Caco-2 (cell line): ENCODE results near the gene RHPN2. TPM values are rescaled to one million over a fixed set of nuclear protein-coding genes. Genes with fewer than 3 reads are reported as not detected.
"Not testable (repeated sequence)": the region's sequence is repeated elsewhere in the genome, so short reads cannot be mapped to it uniquely, and the experiment has no call there.

ENCODE experiments used
- BruUV-seq: library from RNA; stranded (reverse); fragments of 400-500 nt; replicated peaks from 2 replicates; lab custom pipeline; 2021; lab: Mats Ljungman, UMichigan
- CTCF ChIA-PET: fragments of 300-600 bp; sonication (Branson Sonifier 250); formaldehyde crosslinking; loops from one replicate; lab custom pipeline; 2022; ENCODE audit warnings: antibody characterized with exemption; lab: Charles Lee
- POLR2A ChIA-PET: fragments of 300-600 bp; sonication (Branson Sonifier 250); formaldehyde crosslinking; loops from one replicate; lab custom pipeline; 2022; ENCODE audit warnings: antibody characterized with exemption; lab: Charles Lee
- DNase-seq, 2 experiments: peaks; one replicate each; pipeline versions ENCODE4 v3.0.0 to v3.0.0-alpha.2; 2020 to 2022
- H3K27me3 ChIP-seq: replicated peaks from 2 replicates; pipeline ENCODE4 v1.6.0; 2011; ENCODE audit warnings: low read length; ENCODE audit not compliant: control insufficient read depth, insufficient read depth
- H3K36me3 ChIP-seq: 2 replicates; pipeline ENCODE4 v1.5.1; 2011; ENCODE audit warnings: low read length; ENCODE audit not compliant: control insufficient read depth, insufficient read depth
- H3K4me1 ChIP-seq: fragments of 250-450 bp; sonication (Bioruptor Pico); 2 replicates; pipeline ENCODE4 v1.5.1; 2020; ENCODE audit warnings: mild to moderate bottlenecking
- H3K4me3 ChIP-seq: 2 replicates; pipeline ENCODE4 v1.5.1; 2011; ENCODE audit warnings: low read depth, mild to moderate bottlenecking, control low read depth, low read length
- H3K9me3 ChIP-seq: fragments of 250-450 bp; sonication (Bioruptor Pico); 2 replicates; pipeline ENCODE4 v1.5.1; 2020; ENCODE audit warnings: mild to moderate bottlenecking, moderate library complexity
- H3K27ac Mint-ChIP-seq: one replicate; pipeline ENCODE4 v1.8.0; 2022; ENCODE audit warnings: mixed read lengths; ENCODE audit not compliant: unreplicated experiment
- H3K27me3 Mint-ChIP-seq: one replicate; pipeline ENCODE4 v1.8.0; 2022; ENCODE audit warnings: mixed read lengths; ENCODE audit not compliant: insufficient read depth, unreplicated experiment
- H3K36me3 Mint-ChIP-seq: one replicate; pipeline ENCODE4 v1.8.0; 2022; ENCODE audit warnings: mild to moderate bottlenecking, mixed read lengths; ENCODE audit not compliant: insufficient read depth, unreplicated experiment
- H3K4me1 Mint-ChIP-seq: one replicate; pipeline ENCODE4 v1.8.0; 2022; ENCODE audit warnings: low read depth, mixed read lengths; ENCODE audit not compliant: unreplicated experiment
- H3K4me3 Mint-ChIP-seq: one replicate; pipeline ENCODE4 v1.8.0; 2022; ENCODE audit warnings: mild to moderate bottlenecking, moderate library complexity, mixed read lengths; ENCODE audit not compliant: unreplicated experiment
- H3K9me3 Mint-ChIP-seq: one replicate; pipeline ENCODE4 v1.8.0; 2022; ENCODE audit warnings: mixed read lengths; ENCODE audit not compliant: unreplicated experiment
- CTCF ChIP-seq, 2 experiments: fragments of 200-600 bp in 1 of 2; IDR thresholded peaks; 1 replicate in 1 of 2; 2 replicates in 1 of 2; pipeline versions ENCODE4 v1.5.1 to v1.8.0; 2011 to 2022; ENCODE audit warnings: antibody characterized with exemption in 1 of 2, control low read depth in 1 of 2, inconsistent platforms in 1 of 2, low read depth in 1 of 2, low read length in 1 of 2, mild to moderate bottlenecking in 1 of 2, moderate library complexity in 1 of 2; ENCODE audit not compliant: insufficient read depth in 1 of 2, severe bottlenecking in 1 of 2, unreplicated experiment in 1 of 2
- intact Hi-C: fragments of 100-400 bp; cut with micrococcal nuclease; formaldehyde crosslinking; loops from one replicate; pipeline ENCODE4 v1.10.0; 2022; ENCODE audit not compliant: unreplicated experiment
- total RNA-seq: library from RNA; stranded (reverse); gene quantifications from 2 replicates; pipeline ENCODE4 v1.2.3, GENCODE V29; 2022

The RHPN2 gene
- total RNA-seq, 1 experiment from 2014 or later = 69.5 TPM

- Mint-ChIP-seq H3K4me3 (peak overlapping the region; percentile 51), H3K27ac (peak overlapping the region; percentile 85), H3K9me3 (no peaks in the 10 kb centered on the region), H3K36me3 (peaks cover 96% of the 10 kb centered on the region), H3K4me1 (peaks cover 36% of the 10 kb centered on the region), H3K27me3 (no peaks in the 10 kb centered on the region)
- intact Hi-C loops = loop anchor here (1.0 kb wide), 1 partner anchor 8 kb away; no protein-coding TSS in a partner anchor
- CTCF ChIA-PET = interaction anchor here (0.6 to 1.7 kb wide), 2 partner anchors 9 to 60 kb away, joined by 6 to 7 read pairs; no protein-coding TSS in a partner anchor
- Histone ChIP-seq H3K9me3 (no peaks in the 10 kb centered on the region), H3K27me3 (no peaks in the 10 kb centered on the region), H3K4me3 (no peak overlapping the region), H3K4me1 (peaks cover 40% of the 10 kb centered on the region), H3K36me3 (peaks cover 3% of the 10 kb centered on the region)
- POLR2A ChIA-PET = interaction anchor here (0.6 to 1.3 kb wide), 3 partner anchors 9 to 22 kb away, joined by 3 to 13 read pairs (median 3); no protein-coding TSS in a partner anchor
- TF ChIP-seq CTCF (IDR thresholded peaks at IDR 0.05; ENCODE audit: insufficient read depth in 1 of 2, low read depth in 1 of 2, low read length in 1 of 2, severe bottlenecking in 1 of 2, unreplicated experiment in 1 of 2) = no peak
- peak; percentile 74 to 86 for DNase-seq
- TSS peak; percentile 35 for BruUV-seq
Observed at GRCh38 chr19:33040994-33041827, 23.5 kb downstream of the RHPN2 start.

GRCh38 chr19:33039815-33040214, 24.9 kb downstream of the RHPN2 start:
- no peaks in the 10 kb centered on the region for H3K27me3 Mint-ChIP-seq
- H3K4me1 Mint-ChIP-seq = peaks cover 30% of the 10 kb centered on the region
- POLR2A ChIA-PET = no interaction called here
- Histone ChIP-seq H3K9me3 (no peaks in the 10 kb centered on the region), H3K4me1 (peaks cover 32% of the 10 kb centered on the region), H3K36me3 (peaks cover 3% of the 10 kb centered on the region), H3K27me3 (no peaks in the 10 kb centered on the region), H3K4me3 (no peak overlapping the region)
- CTCF ChIA-PET = no interaction called here
- H3K4me3 Mint-ChIP-seq = peak overlapping the region; percentile 12
- no peak for DNase-seq
- H3K36me3 Mint-ChIP-seq = peaks cover 95% of the 10 kb centered on the region
- no peaks in the 10 kb centered on the region for H3K9me3 Mint-ChIP-seq
- no TSS peak for BruUV-seq
- intact Hi-C loops = no loop called here
- H3K27ac Mint-ChIP-seq = peak overlapping the region; percentile 85
- no peak for TF ChIP-seq CTCF (IDR thresholded peaks at IDR 0.05; ENCODE audit: insufficient read depth in 1 of 2, low read depth in 1 of 2, low read length in 1 of 2, severe bottlenecking in 1 of 2, unreplicated experiment in 1 of 2)

- peaks cover 96% of the 10 kb centered on the region for H3K36me3 Mint-ChIP-seq
- Histone ChIP-seq H3K36me3 (peaks cover 3% of the 10 kb centered on the region), H3K27me3 (no peaks in the 10 kb centered on the region), H3K9me3 (no peaks in the 10 kb centered on the region), H3K4me3 (no peak overlapping the region), H3K4me1 (peaks cover 32% of the 10 kb centered on the region)
- ChIA-PET CTCF (no interaction called here), POLR2A (interaction anchor here (0.6 kb wide), 1 partner anchor 10 kb away, joined by 3 read pairs; no protein-coding TSS in a partner anchor)
- H3K9me3 Mint-ChIP-seq = no peaks in the 10 kb centered on the region
- BruUV-seq = no TSS peak
- H3K27ac Mint-ChIP-seq = peak overlapping the region; percentile 85
- no peak for DNase-seq
- no peak overlapping the region for H3K4me3 Mint-ChIP-seq
- intact Hi-C loops = no loop called here
- no peaks in the 10 kb centered on the region for H3K27me3 Mint-ChIP-seq
- no peak for TF ChIP-seq CTCF (IDR thresholded peaks at IDR 0.05; ENCODE audit: insufficient read depth in 1 of 2, low read depth in 1 of 2, low read length in 1 of 2, severe bottlenecking in 1 of 2, unreplicated experiment in 1 of 2)
- peaks cover 30% of the 10 kb centered on the region for H3K4me1 Mint-ChIP-seq
Observed at GRCh38 chr19:33039108-33039599, 25.5 kb downstream of the RHPN2 start.

- peaks cover 37% of the 10 kb centered on the region for H3K4me1 Mint-ChIP-seq
- not testable (repeated sequence) for H3K9me3 Mint-ChIP-seq
Observed at GRCh38 chr19:33037168-33038025, 27.3 kb downstream of the RHPN2 start.

More at GRCh38 chr19:33037168-33038025, 27.3 kb downstream of the RHPN2 start:
- Mint-ChIP-seq H3K27ac (peak overlapping the region; percentile 71), H3K36me3 (peaks cover 94% of the 10 kb centered on the region)
- H3K27me3 Mint-ChIP-seq, intact Hi-C loops, H3K27me3 ChIP-seq, CTCF ChIA-PET, H3K4me3 ChIP-seq, H3K9me3 ChIP-seq, H3K4me3 Mint-ChIP-seq, DNase-seq, H3K36me3 ChIP-seq: not testable (repeated sequence)
- H3K4me1 ChIP-seq = peaks cover 41% of the 10 kb centered on the region
- POLR2A ChIA-PET = interaction anchor here (1.9 kb wide), 1 partner anchor 11 kb away, joined by 6 read pairs; no protein-coding TSS in a partner anchor
- BruUV-seq = TSS peak; percentile 98
